HG03439 (cell line): Measurements from ENCODE around the gene BEND2.
"Not testable (repeated sequence)": the region's sequence is repeated elsewhere in the genome, so short reads cannot be mapped to it uniquely, and the experiment has no call there.

Source experiments
- ATAC-seq: cut with Tn5 transposase; IDR thresholded peaks from one replicate; pipeline ENCODE4 v1.9.1; 2021; ENCODE audit warnings: mild to moderate bottlenecking, moderate library complexity; ENCODE audit not compliant: unreplicated experiment

BEND2 gene

GRCh38 chrX:18220786-18221185 is at the start of gene BEND2:
Gene BEND2, minus strand, starts transcription at chrX:18220886. Its CDS starts 136 bp downstream, at chrX:18220750.
- no peak for ATAC-seq

- ATAC-seq: peak; percentile 56
Measured at GRCh38 chrX:18255059-18255458, 34.4 kb upstream of the BEND2 start.

DNA sequence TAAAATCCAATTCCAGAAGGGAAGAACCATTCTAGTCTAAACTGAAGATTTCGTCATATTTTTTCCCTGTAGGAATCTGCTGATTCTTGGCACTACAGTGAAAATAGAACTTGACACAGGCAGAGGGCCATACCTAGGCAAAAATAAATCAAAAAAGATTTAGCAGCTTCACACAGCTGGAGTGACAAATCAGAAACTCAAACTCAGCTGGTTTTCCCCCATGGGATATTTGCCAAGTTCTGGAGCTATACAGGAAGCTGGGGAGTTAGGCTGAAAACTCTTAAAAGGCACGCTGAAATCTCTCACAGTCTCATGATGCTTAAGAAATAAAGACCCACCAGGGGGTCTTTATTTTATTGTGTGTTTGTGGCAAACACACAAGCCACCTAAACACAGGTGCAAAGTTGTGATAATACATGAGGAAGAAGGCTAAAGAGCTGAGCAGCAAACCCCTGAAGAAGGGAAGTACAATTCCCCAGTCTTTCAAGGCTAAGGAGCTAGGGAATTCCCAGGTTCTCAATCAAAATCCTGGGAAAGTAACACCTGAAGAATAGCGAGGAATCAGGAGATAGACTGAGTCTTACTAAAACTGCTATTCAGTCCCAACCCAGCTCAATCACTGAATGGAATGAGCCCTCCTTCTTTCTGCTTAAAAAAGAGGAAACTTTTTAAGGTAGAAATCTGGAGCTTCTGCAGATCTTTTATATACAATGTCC is 32.1 kb upstream of the BEND2 start:
- ATAC-seq: no peak

DNA sequence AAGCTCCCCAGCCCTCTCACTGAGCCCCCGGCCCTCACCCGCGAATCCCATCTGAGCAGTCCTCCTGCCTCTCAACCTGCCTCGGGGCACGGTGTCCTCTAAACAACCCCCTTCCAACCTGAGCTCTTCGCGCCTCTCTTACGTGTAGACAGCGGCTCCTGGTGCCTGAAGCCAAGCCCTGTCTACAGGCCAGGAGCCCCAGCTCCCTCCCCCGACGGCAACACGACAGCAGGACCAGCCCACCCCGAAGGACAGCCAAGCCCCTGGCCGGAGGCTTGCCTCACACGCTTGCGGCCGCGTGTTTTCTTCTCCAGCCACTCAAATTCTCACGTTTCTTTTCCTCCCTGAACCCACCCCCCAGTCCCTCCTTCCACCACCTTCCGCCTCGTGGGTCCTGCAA is 9.0 kb upstream of the BEND2 start:
- ATAC-seq: not testable (repeated sequence)

DNA sequence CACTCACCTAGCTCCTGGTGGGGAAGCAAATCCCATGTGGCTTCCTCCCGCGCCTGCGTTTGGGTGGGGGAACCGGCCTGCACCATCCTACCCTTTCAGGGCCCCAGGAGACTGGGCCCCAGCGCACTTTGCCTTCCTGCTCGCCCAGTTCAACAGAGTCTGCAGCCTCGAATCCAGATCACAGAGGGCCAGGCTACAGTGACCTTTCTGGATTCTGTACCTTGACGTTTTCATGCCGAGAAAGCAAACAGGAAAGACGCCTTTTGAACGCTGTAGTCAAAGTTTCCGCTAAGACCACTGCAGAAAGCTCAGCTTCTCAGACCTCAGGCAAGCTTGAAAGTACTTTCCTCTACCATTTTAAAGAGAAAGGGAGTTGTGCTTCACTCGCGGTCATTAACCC is 7.4 kb upstream of the BEND2 start:
- no peak for ATAC-seq

DNA sequence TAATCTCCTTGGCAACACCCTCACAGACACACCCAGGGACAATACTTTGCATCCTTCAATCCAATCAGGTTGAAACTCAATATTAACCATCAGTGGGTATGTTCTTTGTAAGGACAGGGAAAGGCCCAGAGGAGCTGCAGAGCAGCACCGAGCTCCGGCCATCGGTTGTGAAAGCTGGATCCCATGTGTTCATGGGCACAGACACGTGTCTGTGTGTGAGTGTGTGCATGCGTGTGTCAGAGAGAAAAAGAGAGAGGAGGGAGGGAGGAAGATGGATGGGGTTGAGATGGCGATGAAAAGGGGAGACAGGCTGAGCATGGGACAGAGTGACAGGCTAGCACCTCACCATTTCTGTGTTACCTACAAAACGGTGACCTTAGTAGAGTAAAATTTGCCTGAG is 6.8 kb upstream of the BEND2 start:
- ATAC-seq: no peak

GRCh38 chrX:18210470-18210869 is 10.2 kb downstream of the BEND2 start:
- ATAC-seq: no peak

- ATAC-seq: no peak
Measured at GRCh38 chrX:18206657-18207056, 14.0 kb downstream of the BEND2 start.

DNA sequence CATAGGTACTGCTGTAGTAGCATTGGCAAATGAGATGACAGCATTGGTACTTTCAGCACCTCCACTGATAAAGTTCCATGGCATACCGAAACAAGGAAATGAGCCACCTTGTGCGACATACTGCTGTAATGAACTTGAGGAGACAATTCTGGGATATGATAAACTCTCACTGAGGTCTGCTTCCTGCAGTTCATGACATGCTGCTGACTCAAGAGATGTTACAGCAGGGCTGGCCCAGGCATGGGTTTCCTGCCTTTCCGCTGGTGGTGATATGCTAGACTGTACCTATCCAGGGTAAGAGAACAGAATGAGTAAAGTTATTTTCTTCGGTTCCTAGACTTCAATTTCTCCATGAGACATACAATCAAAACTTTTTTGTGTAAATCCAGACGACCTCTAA is 17.1 kb downstream of the BEND2 start:
- no peak for ATAC-seq

GRCh38 chrX:18194688-18195087 is 26.0 kb downstream of the BEND2 start:
- no peak for ATAC-seq

GRCh38 chrX:18179446-18179845 is 41.2 kb downstream of the BEND2 start:
- ATAC-seq: no peak

DNA sequence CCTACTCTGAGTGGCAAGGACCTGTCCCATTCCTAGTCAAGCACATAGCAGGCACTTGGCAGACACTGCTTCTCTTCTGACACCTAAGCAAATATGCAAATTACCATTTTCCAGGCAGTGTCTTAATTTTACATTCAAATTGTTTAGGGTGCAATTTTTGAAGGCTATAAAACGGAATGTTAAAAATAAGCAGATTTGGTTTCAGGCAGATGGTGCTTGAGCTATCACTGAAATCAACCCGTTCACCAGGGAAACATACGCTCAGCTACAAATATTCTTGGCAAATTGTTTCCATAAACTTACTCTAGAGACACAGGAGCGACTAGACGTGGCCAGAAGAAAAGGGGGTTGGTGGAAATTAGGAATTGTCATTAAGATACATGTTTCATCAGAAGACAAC is 45.7 kb downstream of the BEND2 start:
- ATAC-seq: no peak

- no peak for ATAC-seq
Measured at GRCh38 chrX:18174209-18174608, 46.5 kb downstream of the BEND2 start.

DNA sequence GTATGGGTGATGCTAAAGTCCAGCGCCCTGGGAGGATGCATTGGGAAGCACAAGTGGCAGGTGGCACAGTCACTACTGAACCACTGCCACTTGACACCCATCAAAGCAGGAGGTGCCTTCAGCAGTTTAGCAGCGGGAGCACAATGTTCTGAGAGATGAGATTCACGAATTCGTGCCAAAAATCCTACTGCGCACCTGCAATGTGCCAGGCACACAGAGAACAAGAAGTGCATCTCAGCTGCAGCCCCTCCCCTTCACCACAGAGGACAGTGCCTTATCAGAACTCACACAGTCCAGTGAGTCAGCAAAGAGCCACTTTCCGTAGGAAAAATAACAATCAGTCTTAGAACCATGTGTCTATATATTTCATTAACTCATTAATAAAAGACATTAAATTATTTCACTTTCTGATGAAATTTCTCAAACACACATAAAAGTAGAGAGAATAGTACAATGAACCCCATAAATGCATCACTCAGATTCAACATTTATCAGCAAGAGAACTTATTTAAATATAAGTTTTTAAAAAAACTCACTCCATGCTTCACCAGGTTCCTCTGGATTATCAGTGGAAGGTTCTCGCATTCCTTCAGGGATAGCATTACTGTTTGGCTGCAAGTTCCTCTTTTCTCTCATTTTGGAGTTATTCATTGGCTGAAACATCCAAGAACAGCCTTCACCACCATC is 47.0 kb downstream of the BEND2 start:
- no peak for ATAC-seq

- ATAC-seq: no peak
Measured at GRCh38 chrX:18172970-18173369, 47.7 kb downstream of the BEND2 start.

- ATAC-seq: no peak
Measured at GRCh38 chrX:18170910-18171309, 49.8 kb downstream of the BEND2 start.

- no peak for ATAC-seq
Measured at GRCh38 chrX:18166068-18166467, 54.6 kb downstream of the BEND2 start.

- ATAC-seq: no peak
Measured at GRCh38 chrX:18160369-18160768, 60.3 kb downstream of the BEND2 start.

DNA sequence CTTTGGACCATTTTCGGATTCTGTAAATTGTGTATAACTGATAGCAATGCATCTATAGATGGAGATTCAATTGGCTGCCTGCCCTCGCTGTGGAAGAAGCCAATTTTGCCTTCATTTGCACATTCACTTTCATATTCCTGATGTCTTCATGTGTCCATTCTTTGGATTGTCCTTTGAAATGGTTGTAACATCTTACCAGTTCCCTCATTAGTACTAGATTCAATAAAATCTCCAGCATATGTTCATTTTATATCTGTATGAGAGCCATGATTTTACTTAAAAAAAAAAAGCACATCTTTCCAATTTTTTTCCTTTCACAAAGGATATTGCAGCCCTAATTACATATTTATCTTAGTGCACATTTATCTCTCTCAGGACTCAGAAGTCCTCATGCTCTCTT is 61.7 kb downstream of the BEND2 start:
- no peak for ATAC-seq

DNA sequence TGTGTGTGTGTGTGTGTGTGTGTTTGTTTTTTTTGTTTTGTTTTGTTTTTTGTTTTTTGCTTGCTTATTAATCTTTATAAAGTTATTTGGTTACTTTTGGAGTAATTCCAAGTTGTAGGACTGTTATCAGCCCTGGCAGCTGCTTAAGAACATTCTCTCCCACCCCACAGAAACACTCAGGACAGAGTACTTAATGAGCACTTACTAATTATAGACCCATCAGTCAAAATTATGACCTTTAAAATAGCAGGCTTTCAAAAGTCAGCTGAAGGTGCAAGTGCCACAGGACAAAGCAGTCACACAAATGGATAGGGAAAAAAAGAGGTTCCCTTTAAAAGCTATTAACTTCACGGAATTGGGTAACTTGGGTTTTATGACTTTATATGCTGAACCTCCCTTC is 69.0 kb downstream of the BEND2 start:
- no peak for ATAC-seq

- ATAC-seq: no peak
Measured at GRCh38 chrX:18151157-18151556, 69.5 kb downstream of the BEND2 start.

DNA sequence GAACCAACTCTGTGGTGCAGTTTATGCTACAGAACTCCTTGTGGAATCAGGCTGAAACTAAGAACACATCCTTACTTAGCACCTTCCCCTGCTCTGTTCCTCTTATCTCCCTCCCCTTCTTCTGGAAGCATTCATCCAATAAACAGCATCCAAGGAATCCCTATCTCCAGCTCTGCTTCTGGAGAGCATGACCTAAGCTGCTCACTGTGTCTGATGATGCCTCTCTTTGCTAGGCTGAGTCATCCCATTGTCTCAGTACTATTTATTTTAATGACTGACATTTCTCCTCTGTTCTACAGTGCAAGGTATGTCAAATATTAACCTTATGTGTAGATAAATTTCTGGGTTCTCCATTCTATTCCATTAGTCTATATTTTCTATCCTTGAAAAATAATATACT is 71.2 kb downstream of the BEND2 start:
- no peak for ATAC-seq

DNA sequence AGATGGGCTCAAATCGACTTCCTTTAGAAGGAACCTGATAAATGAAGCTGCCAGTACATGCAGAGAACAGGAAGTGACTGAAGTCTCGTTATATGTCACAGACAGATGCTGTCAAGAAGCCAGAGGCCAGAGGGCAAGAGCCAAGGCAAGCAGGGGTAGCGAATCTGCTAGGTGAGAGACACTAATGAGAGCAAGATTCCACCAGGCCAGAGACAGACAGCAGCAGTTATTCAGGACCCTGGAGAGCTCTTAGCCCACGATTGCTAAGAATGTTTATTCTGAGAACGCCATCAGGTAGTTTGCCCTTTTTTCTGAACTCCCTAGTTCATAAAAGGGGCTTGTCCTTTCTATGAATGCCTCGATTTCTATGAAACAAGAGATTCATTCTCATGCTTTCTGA is 73.7 kb downstream of the BEND2 start:
- no peak for ATAC-seq
